ENCODE results near the gene DOCK2.
A peak's percentile ranks its signal among the peaks of the same experiment; 100 is the strongest.

Gene DOCK2

DNA sequence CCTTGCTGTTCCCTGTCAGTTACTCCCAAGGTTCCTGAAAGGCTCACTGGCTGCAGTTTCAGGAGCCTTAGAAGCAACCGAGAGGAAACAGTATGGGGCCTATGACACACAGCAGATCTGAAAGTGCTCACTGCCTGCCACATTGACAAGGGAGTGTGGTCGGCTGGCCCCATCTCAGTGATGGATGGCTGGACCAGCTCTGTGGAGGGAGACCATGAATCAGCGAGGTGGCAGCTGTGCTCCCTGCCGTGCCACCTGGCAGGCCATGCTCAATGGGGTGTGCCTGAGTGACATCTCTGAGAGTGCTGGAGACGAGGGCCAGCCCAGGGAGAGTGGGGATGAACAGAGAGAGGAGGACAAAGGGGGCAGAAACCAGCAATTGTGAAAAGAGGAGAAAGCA, 49.1 kb downstream of the DOCK2 start:
- H3K27me3 Mint-ChIP-seq: no peaks in the 10 kb centered on the region
- H3K9me3 Mint-ChIP-seq: no peaks in the 10 kb centered on the region
- peaks cover 100% of the 10 kb centered on the region for H3K36me3 Mint-ChIP-seq (ENCODE audit: low read depth)
- intact Hi-C loops (cut with micrococcal nuclease): no loop called here
- no peak overlapping the region for H3K4me3 Mint-ChIP-seq
- peak overlapping the region; percentile 13 for H3K27ac Mint-ChIP-seq
- no peaks in the 10 kb centered on the region for H3K4me1 Mint-ChIP-seq (ENCODE audit: low read depth)

- Mint-ChIP-seq H3K9me3 (no peaks in the 10 kb centered on the region), H3K27ac (no peak overlapping the region), H3K27me3 (no peaks in the 10 kb centered on the region), H3K4me3 (no peak overlapping the region), H3K4me1 (ENCODE audit: low read depth) (no peaks in the 10 kb centered on the region), H3K36me3 (ENCODE audit: low read depth) (peaks cover 100% of the 10 kb centered on the region)
- intact Hi-C loops (cut with micrococcal nuclease): no loop called here
Observed at GRCh38 chr5:169688106-169688505, 51.0 kb downstream of the DOCK2 start.

GRCh38 chr5:169691471-169691870, 54.4 kb downstream of the DOCK2 start:
- Mint-ChIP-seq H3K9me3 (no peaks in the 10 kb centered on the region), H3K27ac (no peak overlapping the region)

GRCh38 chr5:169694091-169694625, 57.1 kb downstream of the DOCK2 start:
- intact Hi-C loops (cut with micrococcal nuclease): no loop called here
- Mint-ChIP-seq H3K4me1 (ENCODE audit: low read depth) (no peaks in the 10 kb centered on the region), H3K4me3 (no peak overlapping the region), H3K9me3 (no peaks in the 10 kb centered on the region), H3K27ac (no peak overlapping the region), H3K36me3 (ENCODE audit: low read depth) (peaks cover 100% of the 10 kb centered on the region), H3K27me3 (no peaks in the 10 kb centered on the region)

More at GRCh38 chr5:169691471-169691870, 54.4 kb downstream of the DOCK2 start:
- Mint-ChIP-seq H3K27me3 (no peaks in the 10 kb centered on the region), H3K36me3 (ENCODE audit: low read depth) (peaks cover 100% of the 10 kb centered on the region), H3K4me3 (no peak overlapping the region), H3K4me1 (ENCODE audit: low read depth) (no peaks in the 10 kb centered on the region)
- intact Hi-C loops (cut with micrococcal nuclease): no loop called here

DNA sequence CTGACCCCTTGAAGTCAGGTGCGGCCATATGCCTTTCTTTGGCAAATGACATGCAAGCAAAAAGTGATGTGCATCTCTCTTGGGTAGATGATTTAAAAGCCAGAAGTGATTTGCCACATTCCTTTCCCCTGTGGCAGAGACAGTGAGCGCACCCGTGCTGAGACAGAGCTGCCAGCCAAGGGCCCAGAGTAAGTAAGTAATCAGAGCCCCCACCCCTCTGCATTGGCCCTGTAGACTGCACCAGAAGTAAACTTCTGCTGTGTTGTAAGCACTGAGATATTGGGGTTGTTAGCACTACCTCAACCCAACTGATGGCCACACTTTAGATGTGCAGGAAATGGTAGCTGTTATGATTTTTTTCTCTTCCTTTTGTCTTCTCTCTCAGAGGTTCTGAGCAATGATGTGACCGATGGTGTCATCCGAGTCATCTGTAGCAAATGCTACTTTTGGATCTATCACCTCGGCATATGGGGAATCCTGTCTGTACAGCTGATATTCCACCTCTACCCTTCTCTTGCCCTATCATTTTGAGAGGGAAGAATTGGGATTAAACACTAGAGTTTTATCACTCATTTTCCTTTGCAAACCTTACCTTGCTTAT, 58.0 kb downstream of the DOCK2 start:
- Mint-ChIP-seq H3K27ac (no peak overlapping the region), H3K9me3 (no peaks in the 10 kb centered on the region), H3K4me1 (ENCODE audit: low read depth) (no peaks in the 10 kb centered on the region), H3K4me3 (no peak overlapping the region), H3K36me3 (ENCODE audit: low read depth) (peaks cover 100% of the 10 kb centered on the region), H3K27me3 (no peaks in the 10 kb centered on the region)
- intact Hi-C loops (cut with micrococcal nuclease): no loop called here

DNA sequence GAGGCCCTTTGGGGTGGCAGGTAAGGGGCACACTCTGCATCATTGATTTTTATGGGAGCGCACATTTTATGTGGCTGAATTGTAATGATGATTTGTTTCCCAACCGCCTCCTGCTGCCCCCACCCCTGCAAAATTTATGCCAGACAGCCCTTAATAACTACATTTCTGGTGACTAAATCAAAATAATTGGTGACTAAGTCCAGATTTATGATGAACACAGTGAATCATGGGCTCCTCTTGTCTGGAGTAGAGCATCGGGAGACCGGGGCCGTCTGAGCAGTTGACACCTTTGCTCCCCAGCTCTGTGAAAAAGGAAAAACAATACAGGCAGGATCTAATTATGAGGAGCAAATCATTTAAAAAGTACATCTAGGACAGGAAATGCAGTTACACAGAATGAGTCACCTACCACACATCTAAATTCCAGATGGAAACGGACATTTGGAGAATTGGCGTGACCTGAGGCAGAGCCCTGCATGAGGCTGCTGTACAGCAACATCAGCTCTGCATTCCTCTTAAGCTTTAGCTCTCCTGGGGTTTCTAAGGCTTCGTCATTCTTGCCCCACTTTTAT, 58.9 kb downstream of the DOCK2 start:
- Mint-ChIP-seq H3K4me1 (ENCODE audit: low read depth) (peaks cover 4% of the 10 kb centered on the region), H3K4me3 (no peak overlapping the region), H3K27me3 (no peaks in the 10 kb centered on the region), H3K27ac (no peak overlapping the region), H3K9me3 (no peaks in the 10 kb centered on the region), H3K36me3 (ENCODE audit: low read depth) (peaks cover 100% of the 10 kb centered on the region)
- intact Hi-C loops (cut with micrococcal nuclease): no loop called here

GRCh38 chr5:169696621-169697510, 59.8 kb downstream of the DOCK2 start:
- Mint-ChIP-seq H3K9me3 (no peaks in the 10 kb centered on the region), H3K27ac (no peak overlapping the region), H3K27me3 (no peaks in the 10 kb centered on the region), H3K4me1 (ENCODE audit: low read depth) (peaks cover 13% of the 10 kb centered on the region), H3K36me3 (ENCODE audit: low read depth) (peaks cover 100% of the 10 kb centered on the region), H3K4me3 (no peak overlapping the region)
- intact Hi-C loops (cut with micrococcal nuclease): no loop called here

- H3K4me3 Mint-ChIP-seq: no peak overlapping the region
Observed at GRCh38 chr5:169697511-169697890, 60.4 kb downstream of the DOCK2 start.

GRCh38 chr5:169697976-169698375, 60.9 kb downstream of the DOCK2 start:
- no peaks in the 10 kb centered on the region for H3K9me3 Mint-ChIP-seq
- H3K36me3 Mint-ChIP-seq (ENCODE audit: low read depth): peaks cover 100% of the 10 kb centered on the region
- H3K4me3 Mint-ChIP-seq: no peak overlapping the region
- peaks cover 24% of the 10 kb centered on the region for H3K4me1 Mint-ChIP-seq (ENCODE audit: low read depth)
- H3K27me3 Mint-ChIP-seq: no peaks in the 10 kb centered on the region
- no peak overlapping the region for H3K27ac Mint-ChIP-seq
- intact Hi-C loops (cut with micrococcal nuclease): no loop called here

More at GRCh38 chr5:169697511-169697890, 60.4 kb downstream of the DOCK2 start:
- no peaks in the 10 kb centered on the region for H3K9me3 Mint-ChIP-seq
- intact Hi-C loops (cut with micrococcal nuclease): no loop called here
- H3K27ac Mint-ChIP-seq: no peak overlapping the region
- no peaks in the 10 kb centered on the region for H3K27me3 Mint-ChIP-seq
- H3K4me1 Mint-ChIP-seq (ENCODE audit: low read depth): peaks cover 19% of the 10 kb centered on the region
- peaks cover 100% of the 10 kb centered on the region for H3K36me3 Mint-ChIP-seq (ENCODE audit: low read depth)

- no peaks in the 10 kb centered on the region for H3K9me3 Mint-ChIP-seq
- H3K27me3 Mint-ChIP-seq: no peaks in the 10 kb centered on the region
- H3K27ac Mint-ChIP-seq: no peak overlapping the region
- H3K4me1 Mint-ChIP-seq (ENCODE audit: low read depth): peaks cover 36% of the 10 kb centered on the region
- intact Hi-C loops (cut with micrococcal nuclease): loop anchor here (10.0 kb wide), 1 partner anchor 1206 kb away; no protein-coding TSS in a partner anchor
- no peak overlapping the region for H3K4me3 Mint-ChIP-seq
- H3K36me3 Mint-ChIP-seq (ENCODE audit: low read depth): peaks cover 99% of the 10 kb centered on the region
Observed at GRCh38 chr5:169700611-169701010, 63.5 kb downstream of the DOCK2 start.

DNA sequence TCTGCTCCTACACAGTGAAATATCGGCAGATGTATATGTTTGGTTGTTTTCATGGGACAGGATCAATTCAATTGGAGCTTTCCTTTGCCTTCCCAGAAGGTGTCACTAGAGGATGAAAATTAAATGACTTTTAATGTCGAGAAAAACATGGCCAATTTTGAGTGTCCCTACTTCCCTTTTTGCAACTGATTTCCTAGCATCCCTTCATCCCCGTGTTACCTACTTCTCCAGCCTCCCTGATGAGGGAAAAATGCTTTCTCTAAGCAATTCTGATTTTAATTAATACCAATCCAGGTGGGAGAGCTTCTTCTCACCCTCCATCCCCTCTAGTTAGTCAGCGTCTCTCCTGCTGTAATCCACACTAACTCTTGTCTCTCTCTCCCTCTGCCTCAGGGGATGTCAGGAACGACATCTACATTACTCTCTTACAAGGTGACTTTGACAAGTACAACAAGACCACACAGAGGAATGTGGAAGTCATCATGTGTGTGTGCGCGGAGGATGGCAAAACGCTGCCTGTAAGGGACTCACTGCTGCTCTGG, 64.9 kb downstream of the DOCK2 start:
- intact Hi-C loops (cut with micrococcal nuclease): loop anchor here (10.0 kb wide), 1 partner anchor 1207 kb away; no protein-coding TSS in a partner anchor
- peaks cover 36% of the 10 kb centered on the region for H3K4me1 Mint-ChIP-seq (ENCODE audit: low read depth)
- no peak overlapping the region for H3K4me3 Mint-ChIP-seq
- no peaks in the 10 kb centered on the region for H3K9me3 Mint-ChIP-seq
- peaks cover 99% of the 10 kb centered on the region for H3K36me3 Mint-ChIP-seq (ENCODE audit: low read depth)
- H3K27ac Mint-ChIP-seq: peak overlapping the region; percentile 40
- no peaks in the 10 kb centered on the region for H3K27me3 Mint-ChIP-seq

GRCh38 chr5:169702693-169703481, 65.8 kb downstream of the DOCK2 start:
- Mint-ChIP-seq H3K4me1 (ENCODE audit: low read depth) (peaks cover 36% of the 10 kb centered on the region), H3K4me3 (no peak overlapping the region)

DNA sequence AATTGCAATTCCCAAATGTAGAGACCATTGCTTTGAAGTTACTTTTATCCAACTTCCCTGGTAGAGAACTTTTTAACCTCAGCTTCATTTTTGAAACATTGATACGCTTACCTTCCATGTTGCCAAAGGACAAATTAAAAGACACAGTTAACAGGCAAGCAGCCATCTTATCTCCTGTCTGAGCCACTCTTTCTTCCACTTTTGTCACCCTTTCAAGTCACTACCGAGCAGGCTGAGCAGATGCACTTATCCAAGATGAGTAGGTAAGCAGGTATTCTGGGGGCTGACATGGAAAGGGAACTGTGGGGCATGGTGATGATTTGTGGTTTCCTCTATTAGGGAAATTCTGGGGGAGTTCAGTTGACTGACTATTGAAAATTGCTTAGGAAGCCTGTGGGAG, 66.7 kb downstream of the DOCK2 start:
- Mint-ChIP-seq H3K4me3 (no peak overlapping the region), H3K9me3 (no peaks in the 10 kb centered on the region), H3K27me3 (no peaks in the 10 kb centered on the region), H3K4me1 (ENCODE audit: low read depth) (peaks cover 36% of the 10 kb centered on the region), H3K27ac (no peak overlapping the region), H3K36me3 (ENCODE audit: low read depth) (peaks cover 99% of the 10 kb centered on the region)
- intact Hi-C loops (cut with micrococcal nuclease): loop anchor here (10.0 kb wide), 1 partner anchor 1209 kb away; no protein-coding TSS in a partner anchor

More at GRCh38 chr5:169702693-169703481, 65.8 kb downstream of the DOCK2 start:
- intact Hi-C loops (cut with micrococcal nuclease): loop anchor here (10.0 kb wide), 1 partner anchor 1208 kb away; no protein-coding TSS in a partner anchor
- no peaks in the 10 kb centered on the region for H3K27me3 Mint-ChIP-seq
- peak overlapping the region; percentile 40 for H3K27ac Mint-ChIP-seq
- no peaks in the 10 kb centered on the region for H3K9me3 Mint-ChIP-seq
- peaks cover 99% of the 10 kb centered on the region for H3K36me3 Mint-ChIP-seq (ENCODE audit: low read depth)

Measured in dendritic cell treated with granulocyte-macrophage colony-stimulating factor and Interleukin-4, amounts not matched to agents 40 ng/mL and 50 ng/mL, for 4 days (primary cell).